Neural cell (in vitro differentiated cells): ENCODE data around the gene DTL.

Experiments used
- CTCF ChIP-seq: fragments of 450-650 bp; IDR thresholded peaks from 2 replicates; pipeline ENCODE4 v1.5.1; 2014; ENCODE audit warnings: antibody characterized with exemption, mild to moderate bottlenecking, moderate library complexity; ENCODE audit not compliant: poor library complexity, severe bottlenecking
- EP300 ChIP-seq: fragments of 450-650 bp; conservative IDR thresholded peaks from 2 replicates; pipeline ENCODE4 v1.6.1; 2014; ENCODE audit warnings: antibody characterized with exemption, mild to moderate bottlenecking, moderate library complexity; ENCODE audit not compliant: poor library complexity, severe bottlenecking
- EZH2 ChIP-seq: fragments of 200-600, 300-800 bp; shearing (Covaris generic), sonication (generic); IDR thresholded peaks from 2 replicates; pipeline ENCODE4 v1.6.1; 2014; ENCODE audit warnings: antibody characterized with exemption, low read length, borderline replicate concordance, mild to moderate bottlenecking; ENCODE audit not compliant: insufficient read depth, poor library complexity, severe bottlenecking
- POLR2AphosphoS5 ChIP-seq: IDR thresholded peaks from 2 replicates; pipeline ENCODE4 v1.6.1; 2012
- REST ChIP-seq: IDR thresholded peaks from 2 replicates; pipeline ENCODE4 v1.6.1; 2012; ENCODE audit warnings: borderline replicate concordance
- SMC3 ChIP-seq: fragments of 450-650 bp; conservative IDR thresholded peaks from 2 replicates; pipeline ENCODE4 v1.6.1; 2014; ENCODE audit warnings: antibody characterized with exemption, mild to moderate bottlenecking, moderate library complexity; ENCODE audit not compliant: poor library complexity
- TAF1 ChIP-seq: IDR thresholded peaks from 2 replicates; pipeline ENCODE4 v1.6.1; 2012; ENCODE audit warnings: low read depth

GRCh38 chr1:212118167-212118871 is 82.8 kb downstream of the DTL start:
- no peak for TF ChIP-seq REST
- TF ChIP-seq CTCF: no peak
- TF ChIP-seq TAF1: no peak
- no peak for TF ChIP-seq SMC3
- no peak for TF ChIP-seq EZH2
- no peak for TF ChIP-seq EP300
- TF ChIP-seq POLR2AphosphoS5: no peak
